A673 (cell line): Measurements from ENCODE around the gene NR6A1.

ENCODE experiments used
- CTCF ChIP-seq: fragments of 300-800, 200-600 bp; sonication (generic); conservative IDR thresholded peaks from 2 replicates; pipeline ENCODE4 v1.5.1; 2017; ENCODE audit warnings: low read depth, mild to moderate bottlenecking, antibody characterized with exemption, low read length, moderate library complexity, mixed read lengths
- EZH2 ChIP-seq: fragments of 200-600 bp; sonication (generic); IDR thresholded peaks from 2 replicates; pipeline ENCODE4 v1.6.1; 2017; ENCODE audit warnings: borderline replicate concordance, low read depth, mild to moderate bottlenecking, mixed read lengths, antibody characterized with exemption, low read length; ENCODE audit not compliant: poor library complexity, severe bottlenecking

GRCh38 chr9:124518116-124518515 lies 253.0 kb downstream of the NR6A1 start:
- TF ChIP-seq CTCF = no peak
- TF ChIP-seq EZH2 = no peak
